LNCAP (cell line): Measurements from ENCODE around the gene OR6C3.

Experiments used
- CTCF ChIP-seq: fragments of 450-650 bp; IDR thresholded peaks from 2 replicates; pipeline ENCODE4 v1.5.1; 2017; ENCODE audit warnings: mild to moderate bottlenecking

Gene OR6C3

GRCh38 chr12:55330446-55330845, at the start of gene OR6C3:
TSS of gene OR6C3 (plus strand) at chr12:55330746. CDS start at chr12:55331701, 955 bp downstream.
- TF ChIP-seq CTCF, result no peak

- TF ChIP-seq CTCF, result no peak
Measured at GRCh38 chr12:55280991-55281390, 49.6 kb upstream of the OR6C3 start.

GRCh38 chr12:55289999-55290398, 40.5 kb upstream of the OR6C3 start:
- TF ChIP-seq CTCF, result no peak

- TF ChIP-seq CTCF, result no peak
Measured at GRCh38 chr12:55296469-55296868, 34.1 kb upstream of the OR6C3 start, which contains the start of gene OR6C6. TSS of gene OR6C6 (minus strand) at chr12:55296569. CDS start at chr12:55295232, 1,337 bp downstream.

- TF ChIP-seq CTCF, result no peak
Measured at GRCh38 chr12:55314043-55314442, 16.5 kb upstream of the OR6C3 start, which contains the start of gene OR6C1. TSS of gene OR6C1 (plus strand) at chr12:55314343. CDS start at chr12:55320600, 6,257 bp downstream.

- no peak for TF ChIP-seq CTCF
Measured at GRCh38 chr12:55320201-55320600, 10.3 kb upstream of the OR6C3 start.

- no peak for TF ChIP-seq CTCF
Measured at GRCh38 chr12:55336002-55336401, 5.5 kb downstream of the OR6C3 start.

GRCh38 chr12:55362675-55363074, 32.1 kb downstream of the OR6C3 start, which contains the start of gene OR6C75:
TSS of gene OR6C75 (plus strand) at chr12:55362975. CDS start at chr12:55365111, 2,136 bp downstream.
- no peak for TF ChIP-seq CTCF
